GM18498 (cell line): ENCODE results near the gene EZH1.
A peak's percentile ranks its signal among the peaks of the same experiment; 100 is the strongest.

Source experiments
- ATAC-seq: cut with Tn5 transposase; IDR thresholded peaks from one replicate; pipeline ENCODE4 v1.9.1; 2021; ENCODE audit warnings: mild to moderate bottlenecking, moderate library complexity; ENCODE audit not compliant: unreplicated experiment

Gene EZH1

DNA sequence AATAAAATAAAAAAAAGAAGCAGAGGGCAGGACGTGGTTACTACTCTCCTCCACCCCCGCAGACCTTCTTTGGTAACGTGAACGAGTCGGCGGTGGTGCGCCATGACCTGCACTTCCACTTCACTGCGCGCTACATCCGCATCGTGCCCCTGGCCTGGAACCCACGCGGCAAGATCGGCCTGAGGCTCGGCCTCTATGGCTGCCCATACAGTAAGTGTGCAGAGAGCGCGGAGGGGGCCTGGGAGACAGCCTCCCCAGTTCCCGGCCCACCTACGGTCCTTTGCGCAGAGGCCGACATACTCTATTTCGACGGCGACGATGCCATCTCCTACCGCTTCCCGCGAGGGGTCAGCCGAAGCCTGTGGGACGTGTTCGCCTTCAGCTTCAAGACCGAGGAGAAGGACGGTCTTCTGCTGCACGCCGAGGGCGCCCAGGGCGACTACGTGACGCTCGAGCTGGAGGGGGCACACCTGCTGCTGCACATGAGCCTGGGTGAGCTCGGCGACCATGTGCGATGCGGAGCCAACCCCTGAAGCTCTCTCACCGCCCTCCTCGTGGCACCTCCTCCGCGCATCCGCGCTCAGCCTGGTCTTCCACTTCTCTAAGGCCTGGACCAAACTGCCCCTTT lies 59.8 kb downstream of the EZH1 start:
- no peak for ATAC-seq

GRCh38 chr17:42683407-42684034 lies 61.3 kb downstream of the EZH1 start:
- ATAC-seq: no peak

DNA sequence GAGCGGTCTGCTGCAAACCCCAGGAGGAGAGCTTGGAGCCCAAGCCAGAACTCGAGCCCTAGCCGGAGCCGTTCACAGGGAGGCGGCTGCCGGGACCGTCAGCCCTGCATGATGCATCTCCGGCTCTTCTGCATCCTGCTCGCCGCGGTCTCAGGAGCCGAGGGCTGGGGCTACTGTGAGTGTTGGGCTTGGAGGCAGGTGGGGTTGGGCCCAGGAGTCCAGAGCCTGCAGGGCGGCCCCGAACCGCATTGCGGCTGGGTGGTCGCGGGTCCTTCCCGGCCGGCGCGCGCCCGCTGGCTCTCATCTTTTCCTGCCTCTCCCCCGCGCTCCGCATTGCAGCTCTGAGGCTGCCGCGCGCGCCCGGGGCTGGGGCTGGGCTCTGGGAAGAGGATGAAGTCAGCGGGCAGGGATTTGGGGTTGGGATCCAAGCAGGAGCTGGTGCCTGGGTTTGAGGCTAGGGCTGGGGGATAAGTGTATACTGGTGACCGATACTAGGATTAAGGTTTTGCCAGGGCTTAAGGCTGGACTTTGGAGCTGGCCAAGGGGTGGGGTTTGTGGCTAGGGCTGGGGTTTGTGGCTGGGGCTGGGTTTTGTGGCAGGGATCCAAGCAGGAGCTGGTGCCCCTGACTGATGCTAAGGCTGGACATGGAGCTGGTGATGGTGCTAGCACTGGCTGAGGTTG lies 62.0 kb downstream of the EZH1 start:
- no peak for ATAC-seq

DNA sequence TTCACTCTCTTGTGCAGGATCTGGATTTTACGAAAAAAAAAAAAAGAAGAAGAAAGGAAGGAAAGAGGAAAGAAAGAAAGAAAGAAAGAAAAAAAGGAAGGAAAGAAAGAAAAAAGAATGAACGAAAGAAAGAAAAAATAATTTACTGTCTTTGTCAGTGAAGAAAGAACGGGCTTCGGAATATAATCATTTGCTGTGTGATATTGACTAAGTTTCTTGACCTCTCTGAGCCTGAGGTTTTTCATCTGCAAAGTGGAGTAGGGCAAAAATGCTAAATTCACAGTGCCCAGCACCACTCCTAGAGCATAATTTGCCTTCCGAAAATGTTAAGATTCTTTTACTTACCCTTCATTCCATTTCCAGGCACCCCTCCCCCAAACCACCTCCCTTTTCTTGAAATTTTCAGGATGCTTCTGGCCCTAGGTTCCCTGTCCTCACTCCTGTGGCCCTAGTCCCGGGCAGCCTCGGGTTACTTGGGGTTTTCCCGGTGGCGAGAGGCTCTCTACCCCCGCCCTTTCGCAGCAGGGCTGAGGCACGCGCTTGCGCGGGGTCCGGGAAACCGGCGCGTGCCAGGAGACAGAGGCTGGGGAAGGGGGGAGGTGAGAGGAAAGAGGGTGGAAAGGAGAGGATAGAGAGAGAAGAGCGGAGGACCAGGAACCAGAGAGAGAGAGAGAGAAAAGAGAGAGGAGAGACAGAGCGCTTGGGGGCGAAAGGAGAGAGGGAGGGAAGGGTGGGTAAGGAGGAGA lies 62.7 kb downstream of the EZH1 start, which contains the start of gene CNTNAP1:
Gene CNTNAP1, plus strand, starts transcription at position 556 of the 746 bp plus-strand sequence. CDS start 299 bp downstream, outside the sequence.
- ATAC-seq: no peak

DNA sequence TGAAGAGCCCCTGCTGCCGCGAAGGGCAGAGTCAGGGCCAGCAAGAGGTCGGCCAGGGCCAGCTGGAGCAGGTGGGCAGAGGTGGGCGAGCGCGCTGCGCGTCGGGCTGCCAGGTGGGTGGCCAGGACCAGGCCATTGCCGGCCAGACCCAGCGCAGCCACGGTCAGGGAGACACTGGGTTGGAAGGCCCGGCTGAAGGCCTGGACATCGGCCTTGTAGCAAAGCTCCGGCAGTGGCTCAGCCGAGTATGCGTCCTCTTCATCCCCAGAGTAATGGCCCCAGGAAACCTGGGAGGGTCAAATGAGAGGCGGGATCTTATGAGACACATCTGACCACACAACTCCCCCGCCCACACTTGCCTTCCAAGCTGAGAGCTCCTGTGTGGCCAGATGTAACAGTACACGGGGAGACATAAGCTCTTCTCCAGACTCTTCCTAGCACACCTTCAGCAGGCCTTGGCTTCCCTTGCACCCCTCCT lies 64.5 kb downstream of the EZH1 start:
- no peak for ATAC-seq

- ATAC-seq: peak; percentile 23
These were observed 65.1 kb downstream of the EZH1 start for GRCh38 chr17:42679492-42680330.

DNA sequence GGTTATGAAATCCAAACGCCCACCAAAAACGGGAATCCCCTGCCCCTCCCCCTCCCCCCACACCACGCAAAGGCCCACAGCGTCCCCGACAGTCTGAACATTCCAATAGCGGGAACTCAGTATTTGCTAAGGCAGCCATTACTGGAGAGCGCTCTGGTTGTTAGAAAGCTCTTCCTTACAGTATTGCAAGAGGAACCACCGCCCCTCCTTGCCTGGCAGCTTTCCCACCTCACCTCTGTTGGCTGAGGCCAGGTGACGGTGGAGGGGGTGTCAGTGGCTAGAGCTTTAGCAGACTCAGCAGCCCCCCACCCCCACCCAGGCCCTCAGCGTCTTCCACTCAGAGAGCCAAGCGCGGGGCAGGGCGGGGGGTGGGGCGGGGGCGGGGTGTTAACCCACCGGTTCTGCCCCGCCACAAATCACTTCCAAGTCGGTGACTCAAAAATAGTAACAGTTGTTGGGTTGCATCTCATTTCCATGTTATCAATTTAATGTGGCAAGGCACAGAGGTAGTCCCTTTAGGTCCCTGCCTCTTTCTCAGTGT lies 65.8 kb downstream of the EZH1 start:
- no peak for ATAC-seq

GRCh38 chr17:42677921-42678781 lies 66.7 kb downstream of the EZH1 start:
- ATAC-seq: peak; percentile 28

DNA sequence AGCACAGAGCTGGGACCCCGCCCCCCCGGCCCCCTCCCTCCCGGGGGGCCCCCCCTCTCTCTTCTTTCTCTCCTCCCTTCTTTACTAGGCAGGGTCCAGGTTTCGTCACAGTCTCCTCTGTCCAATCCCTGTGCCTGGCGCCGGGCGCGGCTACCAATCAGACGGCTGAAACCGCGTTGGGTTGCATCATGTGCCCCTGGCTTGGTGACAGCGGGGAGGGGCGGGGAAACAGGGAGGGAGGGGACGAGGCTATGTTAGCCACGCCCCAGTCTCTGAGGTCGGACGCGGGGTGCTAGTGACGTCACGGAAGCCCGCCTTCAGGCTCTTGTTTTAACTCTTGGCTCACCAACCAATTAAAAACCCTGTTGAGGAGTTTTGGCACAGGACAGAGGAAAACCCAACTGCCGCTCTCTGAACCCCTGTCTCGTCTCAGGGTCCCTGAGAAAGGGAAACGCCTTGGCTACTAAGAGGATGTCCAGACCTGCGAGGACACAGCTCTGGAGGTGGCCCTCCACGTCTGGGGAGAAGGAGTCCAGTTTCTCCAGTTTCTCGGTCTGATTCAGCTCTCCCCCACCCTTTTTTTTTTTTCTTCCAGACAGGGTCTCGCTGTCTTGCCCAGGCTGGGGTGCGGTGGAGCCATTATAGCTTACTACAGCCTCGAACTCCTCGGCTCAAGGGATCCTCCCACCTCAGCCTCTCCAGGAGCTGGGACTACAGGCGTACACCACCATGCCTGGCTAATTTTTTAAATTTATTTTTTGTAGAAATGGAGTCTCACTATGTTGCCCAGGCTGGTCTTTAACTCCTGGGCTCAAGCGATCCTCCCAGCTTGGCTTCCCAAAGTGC lies 67.6 kb downstream of the EZH1 start:
- peak; percentile 69 for ATAC-seq

DNA sequence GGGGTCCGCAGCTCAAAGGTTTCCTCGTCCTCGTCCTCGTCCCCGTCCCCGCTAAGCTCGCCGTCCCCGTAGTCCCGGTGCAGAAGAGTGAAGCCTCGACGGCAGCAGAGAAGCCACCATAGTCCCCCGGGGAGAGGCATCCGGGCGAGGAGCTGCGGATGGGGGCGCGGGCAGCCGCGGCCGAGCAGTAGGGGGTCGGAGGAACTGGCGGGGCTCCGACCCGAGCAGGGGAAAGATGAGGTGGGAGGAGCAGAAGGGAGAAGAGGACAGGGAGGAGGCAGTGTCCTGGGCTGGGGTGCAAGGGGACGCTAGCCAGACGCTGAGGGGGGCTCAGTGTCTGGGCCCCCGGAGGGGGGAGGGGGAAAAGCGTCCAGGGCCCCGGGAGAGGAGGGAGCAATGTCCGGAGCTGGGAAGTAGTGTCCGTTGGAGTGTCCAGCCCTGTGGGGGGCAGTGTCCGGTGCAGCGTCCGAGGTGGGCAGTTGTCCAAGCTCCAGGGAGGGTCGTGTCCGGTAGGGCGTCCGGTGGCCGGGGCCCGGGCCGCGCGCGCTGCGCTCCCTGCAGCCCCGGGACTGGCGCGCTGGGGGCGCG lies 68.3 kb downstream of the EZH1 start, which contains the start of gene PLEKHH3:
Gene PLEKHH3, minus strand, starts transcription at position 571 of the 588 bp plus-strand sequence. Its CDS starts 431 bp downstream, at position 140.
- ATAC-seq: no peak

- ATAC-seq: no peak
These were observed 68.8 kb downstream of the EZH1 start for GRCh38 chr17:42675965-42676423.

- ATAC-seq: no peak
These were observed 69.4 kb downstream of the EZH1 start for GRCh38 chr17:42675348-42675964.

- no peak for ATAC-seq
These were observed 70.0 kb downstream of the EZH1 start for GRCh38 chr17:42674755-42675347.

- no peak for ATAC-seq
These were observed 70.7 kb downstream of the EZH1 start for GRCh38 chr17:42673885-42674754.

- ATAC-seq: no peak
These were observed 71.5 kb downstream of the EZH1 start for GRCh38 chr17:42673266-42673884.
